ENCODE measurements around the gene ABCA7.
A peak's percentile ranks its signal among the peaks of the same experiment; 100 is the strongest.
"Not testable (repeated sequence)": the region's sequence is repeated elsewhere in the genome, so short reads cannot be mapped to it uniquely, and the experiment has no call there.

Gene ABCA7

DNA sequence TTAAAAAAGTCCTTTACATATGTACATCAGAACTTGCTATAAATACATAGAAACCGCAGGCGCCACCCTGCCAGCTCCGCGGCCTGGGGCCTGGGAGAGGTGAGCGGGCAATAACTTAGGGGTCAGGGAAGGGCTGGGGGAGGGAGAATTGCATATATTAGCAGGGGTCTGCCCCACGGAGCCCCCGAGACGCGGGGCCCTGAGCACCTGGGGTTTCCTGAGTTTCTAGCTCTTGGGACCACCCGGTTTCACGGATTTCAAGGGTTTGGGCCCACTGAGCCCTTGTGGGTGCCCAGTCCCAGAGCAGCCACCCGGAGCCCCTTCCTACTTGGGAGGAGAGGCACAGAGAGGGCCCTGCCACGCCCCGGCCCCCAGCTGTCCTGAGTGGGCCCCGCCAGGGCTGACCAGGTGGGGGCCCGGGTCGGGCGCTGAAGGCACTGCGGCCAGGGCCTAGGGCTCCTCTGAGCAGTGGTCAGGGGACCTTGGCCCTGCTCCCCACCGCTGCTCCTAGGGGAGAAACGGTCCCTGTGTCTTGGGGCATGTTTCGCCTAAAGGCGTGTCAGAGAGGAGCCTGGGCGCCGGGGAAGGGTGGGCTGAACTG lies 67.9 kb downstream of the ABCA7 start:
- DNase-seq = no peak

DNA sequence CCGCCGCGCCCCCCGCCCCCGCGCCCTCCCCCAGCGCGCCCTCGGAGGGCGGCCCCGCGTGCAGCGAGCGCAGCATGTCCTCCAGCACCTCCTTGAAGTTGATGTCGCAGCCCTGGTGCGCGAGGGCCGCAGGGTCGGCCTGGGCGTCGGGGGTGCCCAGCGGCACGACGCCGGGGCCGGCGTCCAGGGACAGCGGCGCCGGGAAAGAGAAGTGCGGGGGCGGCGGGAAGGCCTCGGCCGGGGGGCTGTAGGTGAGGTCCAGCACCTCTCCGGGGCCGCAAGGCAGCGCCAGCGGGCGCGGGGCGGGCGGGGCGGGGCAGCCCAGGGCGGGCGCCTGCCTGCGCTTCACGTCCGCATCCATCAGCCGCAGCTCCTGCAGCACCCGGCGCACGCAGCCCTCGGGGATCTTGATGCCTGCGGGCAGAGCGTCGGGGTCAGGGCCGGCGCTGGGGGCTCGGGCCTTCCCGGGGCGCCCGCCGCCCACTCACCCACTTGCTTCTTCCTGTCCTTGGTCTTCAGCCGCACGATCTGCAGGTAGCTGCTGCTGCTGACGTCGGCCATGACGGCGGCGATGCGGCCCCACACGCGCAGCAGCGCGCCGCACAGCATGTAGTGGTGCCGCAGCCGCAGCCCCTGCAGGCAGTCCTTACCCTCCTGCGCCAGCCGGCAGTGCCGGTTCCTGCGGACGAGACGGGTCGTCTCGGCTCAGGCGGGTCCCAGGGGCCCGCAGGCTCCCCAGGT lies 68.6 kb downstream of the ABCA7 start:
- DNase-seq = no peak

DNA sequence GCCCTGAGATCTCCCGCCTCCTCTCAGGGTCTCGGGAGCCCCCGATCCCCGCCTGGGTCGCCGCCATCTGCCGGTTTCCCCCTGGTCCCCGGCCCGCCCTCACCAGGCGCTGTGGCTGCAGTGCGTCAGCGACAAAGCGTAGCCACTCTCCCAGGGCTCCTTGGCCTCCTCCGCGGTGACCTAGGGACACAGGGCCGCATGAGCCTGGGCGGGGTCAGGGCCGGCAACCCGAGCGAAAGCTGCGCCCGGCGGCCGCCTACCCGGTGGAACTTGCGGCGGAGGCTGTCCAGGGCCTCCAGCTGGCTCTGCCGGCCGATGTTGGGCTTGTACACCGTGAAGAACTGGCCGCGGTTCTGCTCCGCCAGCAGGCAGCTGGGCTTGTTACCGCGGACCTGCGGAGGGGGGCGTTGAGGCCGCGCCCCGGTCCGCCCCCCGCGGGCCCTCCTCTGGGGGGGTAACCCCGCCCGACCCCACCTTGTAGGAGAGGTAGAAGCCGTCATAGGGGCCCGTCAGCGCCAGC lies 69.2 kb downstream of the ABCA7 start:
- DNase-seq = no peak

DNA sequence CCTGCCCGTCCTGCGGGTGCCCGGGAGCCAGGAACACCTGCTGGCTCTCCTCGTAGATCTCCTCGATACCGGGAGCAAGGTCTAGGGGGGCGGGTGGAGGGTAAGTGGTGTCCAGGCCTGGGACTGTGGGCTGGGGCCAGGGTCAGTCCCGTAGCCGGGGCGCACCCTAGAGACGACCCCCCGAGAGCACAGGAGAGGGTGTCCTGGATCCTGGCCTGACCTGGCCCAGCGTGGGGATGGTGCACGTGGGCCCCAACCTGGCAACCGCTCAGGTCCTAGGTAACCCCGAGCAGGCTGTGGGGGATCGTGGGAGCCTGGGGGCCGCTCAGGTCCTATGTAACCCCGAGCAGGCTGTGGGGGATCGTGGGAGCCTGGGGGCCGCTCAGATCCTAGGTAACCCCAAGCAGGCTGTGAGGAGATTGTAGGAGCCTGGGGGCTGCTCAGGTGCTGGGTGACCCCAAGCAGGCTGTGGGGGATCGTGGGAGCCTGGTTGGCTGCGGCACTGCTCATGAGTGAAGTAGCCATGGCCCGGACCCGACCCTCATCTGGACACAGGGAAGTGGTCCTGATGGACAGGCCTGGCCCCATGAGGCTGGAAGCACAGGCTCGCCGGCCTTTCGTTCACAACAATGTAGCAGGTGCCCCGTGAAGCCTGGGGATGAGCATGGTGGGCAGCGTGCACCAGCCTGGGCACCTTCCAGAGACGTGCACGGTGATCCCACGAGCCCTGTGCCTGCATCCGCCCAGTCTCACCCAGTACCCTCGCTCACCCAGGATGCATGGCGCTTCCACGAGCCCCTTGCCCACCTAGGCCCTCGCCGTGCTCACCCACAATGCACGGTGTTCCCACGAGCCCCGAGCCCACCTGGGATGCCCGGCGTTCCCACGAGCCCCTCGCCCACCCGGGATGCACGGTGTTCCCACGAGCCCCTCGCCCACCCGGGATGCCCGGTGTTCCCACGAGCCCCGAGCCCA lies 70.1 kb downstream of the ABCA7 start:
- DNase-seq = no peak

DNA sequence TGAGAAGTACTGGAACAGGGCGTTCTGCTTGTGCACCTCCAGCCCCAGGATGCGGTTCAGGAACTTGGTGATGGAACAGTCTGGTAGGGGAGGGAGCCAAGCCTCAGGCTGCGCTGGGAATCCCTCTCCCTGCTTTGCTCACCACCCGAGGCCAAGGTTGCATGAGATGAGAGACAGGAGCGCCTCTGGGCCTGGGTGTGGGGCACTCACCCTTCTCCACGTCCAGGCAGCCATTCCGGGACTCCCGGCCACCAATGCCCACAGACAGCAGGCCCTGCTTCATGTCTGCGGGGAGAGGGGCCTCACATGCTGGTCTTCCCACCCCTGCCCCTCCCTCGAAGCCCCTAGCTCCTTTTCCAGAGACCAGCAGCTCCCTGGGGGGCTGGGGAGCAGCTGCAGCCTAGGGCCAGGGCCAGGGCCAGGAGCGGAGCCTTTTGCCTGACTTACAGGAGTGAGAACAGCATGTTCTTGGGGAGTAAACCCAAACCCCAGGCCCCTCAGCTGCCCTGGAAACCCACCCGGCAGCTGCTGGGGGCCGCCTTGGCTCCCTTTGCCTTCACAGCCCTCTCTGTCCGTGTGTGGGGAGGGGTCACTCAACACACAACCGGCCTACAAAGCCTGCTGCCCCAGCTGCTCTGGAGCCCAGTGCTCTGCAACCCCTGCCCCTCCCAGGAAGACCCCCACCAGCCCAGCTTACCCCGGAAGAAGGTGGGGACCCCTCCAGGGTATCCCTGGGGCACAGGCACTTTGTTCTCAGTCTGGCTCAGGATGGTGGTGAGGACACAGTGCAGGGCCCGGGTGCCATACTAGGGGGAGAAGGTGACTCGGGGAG lies 71.1 kb downstream of the ABCA7 start:
- DNase-seq = no peak

DNA sequence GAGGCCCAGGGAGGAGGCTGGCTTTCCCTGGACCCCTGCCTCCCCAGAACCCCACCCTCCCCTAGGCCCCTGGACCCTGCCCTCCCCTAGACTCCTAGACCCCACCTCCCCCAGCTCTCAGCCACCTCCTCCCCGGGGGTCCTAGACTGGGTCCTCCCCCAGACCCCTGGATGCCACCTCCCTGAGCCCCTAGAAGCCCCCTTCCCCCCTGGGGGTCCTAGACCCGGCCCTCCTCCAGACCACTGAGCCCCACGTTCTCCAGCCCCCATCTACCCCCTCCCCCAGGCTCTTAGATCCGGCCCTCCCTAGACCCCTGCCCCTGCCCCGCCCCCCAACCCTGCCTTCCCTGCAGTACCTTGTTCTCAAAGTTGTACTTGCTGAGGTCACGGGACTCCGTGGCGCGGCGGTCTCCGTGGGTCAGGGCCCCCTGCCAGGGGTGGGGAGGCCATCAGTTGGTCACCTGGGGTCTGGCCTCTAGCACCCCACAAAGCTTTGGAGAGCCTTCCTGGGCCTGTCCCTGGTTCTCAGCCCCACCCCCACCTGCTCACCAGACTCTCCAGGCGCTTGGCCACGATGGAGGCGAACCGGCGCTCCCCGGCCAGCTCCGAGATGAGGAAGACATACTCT lies 71.8 kb downstream of the ABCA7 start:
- no peak for DNase-seq

DNA sequence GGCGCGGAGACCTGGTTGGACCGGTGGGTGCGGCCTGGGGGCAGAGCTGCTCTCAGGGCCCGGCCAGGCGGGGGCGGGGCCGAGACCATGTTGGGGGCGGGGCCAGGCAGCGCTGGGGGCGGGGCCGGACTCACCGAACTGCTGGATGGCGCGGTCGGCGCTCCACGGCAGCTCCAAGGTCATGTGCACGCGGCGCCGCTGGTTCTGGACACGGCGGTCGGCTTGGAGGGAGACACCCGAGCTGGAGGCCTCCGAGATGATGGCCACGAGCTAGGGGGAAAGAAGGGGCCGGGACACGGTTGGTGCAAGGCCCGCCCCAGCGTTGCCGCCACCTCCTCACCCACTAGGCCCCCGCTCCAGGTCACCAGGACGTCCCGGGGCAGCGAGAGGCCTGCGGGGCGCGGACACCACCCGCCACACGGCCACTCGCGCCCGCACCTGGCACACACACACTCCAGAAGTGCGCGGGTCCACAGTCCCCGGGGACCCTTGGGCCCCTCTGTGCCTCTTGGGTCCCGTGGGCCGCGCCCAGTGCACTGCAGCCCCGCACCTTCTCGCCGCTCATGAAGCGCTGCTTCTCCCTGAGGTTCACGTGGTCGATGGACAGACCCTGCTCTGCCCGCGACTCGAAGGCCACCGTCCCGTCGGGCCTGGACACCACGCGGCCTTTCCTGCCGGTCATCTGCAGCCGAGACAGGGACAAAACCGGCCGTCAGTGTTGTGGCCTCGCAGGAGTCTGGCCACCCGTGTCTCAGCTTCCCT lies 72.5 kb downstream of the ABCA7 start:
- no peak for DNase-seq

DNA sequence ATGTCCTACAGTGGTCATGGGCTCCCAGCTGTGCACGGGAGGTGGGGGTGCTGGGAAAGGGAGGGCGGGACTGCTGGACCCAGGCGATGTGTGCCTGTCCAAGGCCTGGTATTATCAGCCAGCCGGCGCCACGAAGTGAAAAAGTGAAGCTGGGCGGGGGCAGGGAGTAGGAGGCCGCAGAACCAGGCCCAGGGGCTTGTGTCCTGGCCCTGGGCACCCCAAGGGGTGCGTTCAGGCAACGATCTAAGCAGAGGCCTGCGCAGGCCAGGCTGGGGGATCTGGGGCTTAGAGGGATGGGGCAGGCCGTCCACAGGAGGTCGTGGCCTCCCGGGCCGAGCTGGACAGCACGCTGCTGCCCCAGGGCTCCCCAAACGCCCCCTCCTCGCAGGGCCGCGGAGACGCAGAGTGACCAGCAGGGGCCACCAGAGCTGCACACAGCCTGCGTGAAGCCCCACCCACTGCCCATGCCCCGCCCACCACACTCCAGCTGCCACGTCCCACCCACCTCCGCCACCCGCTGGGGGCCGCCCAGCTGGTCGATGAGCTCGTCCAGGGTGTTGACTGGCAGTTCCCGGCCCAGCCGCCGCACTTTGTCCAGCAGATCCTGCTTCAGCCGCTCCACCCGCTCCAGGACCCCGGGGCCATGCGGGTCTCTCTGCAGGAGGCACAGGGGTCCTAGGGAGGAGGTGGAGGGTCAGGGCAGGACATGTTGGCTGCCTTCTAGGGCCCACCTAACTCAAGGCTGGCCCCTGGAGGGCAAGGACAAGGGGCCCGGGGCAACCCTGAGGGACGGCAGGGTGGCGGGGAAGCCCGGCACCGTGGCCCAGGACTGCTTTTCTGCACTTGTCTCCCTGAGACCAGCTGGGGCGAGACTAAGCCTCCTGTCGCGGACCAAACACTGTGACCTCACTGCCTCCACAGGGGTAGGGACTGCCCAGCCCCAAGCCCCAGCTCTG lies 73.4 kb downstream of the ABCA7 start:
- DNase-seq = peak; percentile 89

DNA sequence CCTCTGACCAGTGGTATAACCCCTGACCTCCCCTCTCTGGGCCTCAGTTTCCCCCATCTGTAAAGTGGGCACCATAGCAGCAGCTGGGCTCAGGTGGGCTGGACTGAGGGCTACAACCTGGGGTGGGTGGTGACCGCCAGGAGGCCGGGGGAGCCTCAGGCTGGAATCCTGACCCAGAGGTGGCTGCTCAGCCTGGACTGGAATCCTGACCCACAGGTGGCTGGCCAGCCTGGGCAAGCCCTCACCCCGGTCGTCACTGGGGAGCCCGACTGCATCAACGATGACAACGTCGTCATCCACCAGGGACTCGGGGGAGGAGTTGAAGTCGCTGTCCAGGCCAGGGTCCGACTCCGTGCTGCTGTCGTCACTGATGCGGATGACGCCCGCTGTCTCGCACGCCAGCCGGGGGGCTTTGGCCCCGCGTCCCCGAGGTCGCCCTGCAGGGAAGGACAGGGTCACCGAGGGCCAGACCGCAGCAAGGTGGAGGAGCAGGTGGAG lies 74.1 kb downstream of the ABCA7 start:
- DNase-seq = no peak

DNA sequence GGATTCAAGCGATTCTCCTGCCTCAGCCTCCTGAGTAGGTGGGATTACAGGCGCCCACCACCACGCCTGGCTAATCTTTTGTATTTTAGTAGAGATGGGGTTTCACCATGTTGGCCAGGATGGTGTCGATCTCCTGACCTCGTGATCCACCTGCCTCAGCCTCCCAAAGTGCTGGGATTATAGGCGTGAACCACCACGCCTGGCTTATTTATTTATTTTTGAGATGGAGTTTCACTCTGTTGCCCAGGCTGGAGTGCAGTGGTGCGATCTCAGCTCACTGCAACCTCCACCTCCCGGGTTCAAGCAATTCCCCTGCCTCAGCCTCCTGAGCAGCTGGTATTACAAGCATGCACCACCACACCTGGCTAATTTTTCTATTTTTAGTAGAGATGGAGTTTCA lies 74.8 kb downstream of the ABCA7 start:
- DNase-seq = not testable (repeated sequence)

Data from CD4-positive, alpha-beta T cell treated with Interleukin-17A for 1 hour (primary cell).